ENCODE data around the gene RAMACL. TPM values are rescaled to one million over a fixed set of nuclear protein-coding genes. Genes with fewer than 3 reads are reported as not detected.

RAMACL gene
- total RNA-seq, 1 experiment from 2014 or later = 0.15 TPM

- TF ChIP-seq POLR2AphosphoS5 (IDR thresholded peaks at IDR 0.05; ENCODE audit: low read depth, low read length) = no peak
- TF ChIP-seq ELF1 (IDR thresholded peaks at IDR 0.05; ENCODE audit: borderline replicate concordance, low read depth) = no peak
- no peak for TF ChIP-seq TCF7L2 (IDR thresholded peaks at IDR 0.05; ENCODE audit: borderline replicate concordance, extremely low read depth, insufficient read depth, insufficient read length)
- TF ChIP-seq FOSL1 (IDR thresholded peaks at IDR 0.05; ENCODE audit: low read depth) = no peak
- TF ChIP-seq EZH2phosphoT487 (IDR thresholded peaks at IDR 0.05; ENCODE audit: borderline replicate concordance) = no peak
These were observed 26.3 kb downstream of the RAMACL start (continued) for GRCh38 chr6:166560222-166560621.

DNA sequence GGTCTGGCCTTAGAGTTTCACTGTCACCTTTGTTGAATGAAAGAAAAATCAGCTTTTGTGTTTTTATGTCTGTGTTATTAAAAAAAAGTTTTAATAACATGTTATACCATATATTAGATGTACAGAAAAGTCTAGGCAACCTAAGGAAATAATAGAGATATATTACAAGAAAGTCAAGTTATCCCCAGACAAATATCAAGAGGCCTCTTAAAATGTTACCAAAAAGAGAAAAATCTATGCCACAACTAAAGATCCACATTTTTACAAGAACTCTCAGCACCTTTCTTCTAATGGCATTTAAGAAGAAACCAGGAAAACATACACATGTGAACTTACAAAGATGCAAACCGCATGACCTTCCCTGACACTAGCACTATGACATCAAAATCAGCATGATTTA, 26.8 kb downstream of the RAMACL start:
- H3K27ac ChIP-seq (ENCODE audit: low read depth, low read length) = no peak overlapping the region
- BruUV-seq (replicated peaks) = no TSS peak
- CTCF ChIA-PET = no interaction called here
- H3K9me3 ChIP-seq (ENCODE audit: control insufficient read depth in 1 of 2, insufficient read depth in 1 of 2, low read depth in 1 of 2, low read length in 2 of 2) = no peaks in the 10 kb centered on the region
- DNase-seq (ENCODE audit: low read depth, low spot score) (no peak), ATAC-seq (no peak)
- TF ChIP-seq FOSL1 (IDR thresholded peaks at IDR 0.05; ENCODE audit: low read depth) (no peak), ZFX (IDR thresholded peaks at IDR 0.05) (no peak), SRF (IDR thresholded peaks at IDR 0.05; ENCODE audit: low read depth) (no peak), POLR2A (IDR thresholded peaks at IDR 0.05; ENCODE audit: borderline replicate concordance, extremely low read depth, insufficient read depth, insufficient read length) (no peak), EGR1 (IDR thresholded peaks at IDR 0.05; ENCODE audit: low read depth) (no peak), ZNF274 (IDR thresholded peaks at IDR 0.05; ENCODE audit: low read depth, low read length) (no peak), ELF1 (IDR thresholded peaks at IDR 0.05; ENCODE audit: borderline replicate concordance, low read depth) (no peak)
- TF ChIP-seq, protein P1, sequence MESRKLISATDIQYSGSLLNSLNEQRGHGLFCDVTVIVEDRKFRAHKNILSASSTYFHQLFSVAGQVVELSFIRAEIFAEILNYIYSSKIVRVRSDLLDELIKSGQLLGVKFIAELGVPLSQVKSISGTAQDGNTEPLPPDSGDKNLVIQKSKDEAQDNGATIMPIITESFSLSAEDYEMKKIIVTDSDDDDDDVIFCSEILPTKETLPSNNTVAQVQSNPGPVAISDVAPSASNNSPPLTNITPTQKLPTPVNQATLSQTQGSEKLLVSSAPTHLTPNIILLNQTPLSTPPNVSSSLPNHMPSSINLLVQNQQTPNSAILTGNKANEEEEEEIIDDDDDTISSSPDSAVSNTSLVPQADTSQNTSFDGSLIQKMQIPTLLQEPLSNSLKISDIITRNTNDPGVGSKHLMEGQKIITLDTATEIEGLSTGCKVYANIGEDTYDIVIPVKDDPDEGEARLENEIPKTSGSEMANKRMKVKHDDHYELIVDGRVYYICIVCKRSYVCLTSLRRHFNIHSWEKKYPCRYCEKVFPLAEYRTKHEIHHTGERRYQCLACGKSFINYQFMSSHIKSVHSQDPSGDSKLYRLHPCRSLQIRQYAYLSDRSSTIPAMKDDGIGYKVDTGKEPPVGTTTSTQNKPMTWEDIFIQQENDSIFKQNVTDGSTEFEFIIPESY (IDR thresholded peaks at IDR 0.05; ENCODE audit: extremely low read depth, insufficient replicate concordance, low read length) = no peak
- TF ChIP-seq, protein P2, sequence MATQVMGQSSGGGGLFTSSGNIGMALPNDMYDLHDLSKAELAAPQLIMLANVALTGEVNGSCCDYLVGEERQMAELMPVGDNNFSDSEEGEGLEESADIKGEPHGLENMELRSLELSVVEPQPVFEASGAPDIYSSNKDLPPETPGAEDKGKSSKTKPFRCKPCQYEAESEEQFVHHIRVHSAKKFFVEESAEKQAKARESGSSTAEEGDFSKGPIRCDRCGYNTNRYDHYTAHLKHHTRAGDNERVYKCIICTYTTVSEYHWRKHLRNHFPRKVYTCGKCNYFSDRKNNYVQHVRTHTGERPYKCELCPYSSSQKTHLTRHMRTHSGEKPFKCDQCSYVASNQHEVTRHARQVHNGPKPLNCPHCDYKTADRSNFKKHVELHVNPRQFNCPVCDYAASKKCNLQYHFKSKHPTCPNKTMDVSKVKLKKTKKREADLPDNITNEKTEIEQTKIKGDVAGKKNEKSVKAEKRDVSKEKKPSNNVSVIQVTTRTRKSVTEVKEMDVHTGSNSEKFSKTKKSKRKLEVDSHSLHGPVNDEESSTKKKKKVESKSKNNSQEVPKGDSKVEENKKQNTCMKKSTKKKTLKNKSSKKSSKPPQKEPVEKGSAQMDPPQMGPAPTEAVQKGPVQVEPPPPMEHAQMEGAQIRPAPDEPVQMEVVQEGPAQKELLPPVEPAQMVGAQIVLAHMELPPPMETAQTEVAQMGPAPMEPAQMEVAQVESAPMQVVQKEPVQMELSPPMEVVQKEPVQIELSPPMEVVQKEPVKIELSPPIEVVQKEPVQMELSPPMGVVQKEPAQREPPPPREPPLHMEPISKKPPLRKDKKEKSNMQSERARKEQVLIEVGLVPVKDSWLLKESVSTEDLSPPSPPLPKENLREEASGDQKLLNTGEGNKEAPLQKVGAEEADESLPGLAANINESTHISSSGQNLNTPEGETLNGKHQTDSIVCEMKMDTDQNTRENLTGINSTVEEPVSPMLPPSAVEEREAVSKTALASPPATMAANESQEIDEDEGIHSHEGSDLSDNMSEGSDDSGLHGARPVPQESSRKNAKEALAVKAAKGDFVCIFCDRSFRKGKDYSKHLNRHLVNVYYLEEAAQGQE (IDR thresholded peaks at IDR 0.05; ENCODE audit: low read depth) = no peak
- TF ChIP-seq, protein P3, sequence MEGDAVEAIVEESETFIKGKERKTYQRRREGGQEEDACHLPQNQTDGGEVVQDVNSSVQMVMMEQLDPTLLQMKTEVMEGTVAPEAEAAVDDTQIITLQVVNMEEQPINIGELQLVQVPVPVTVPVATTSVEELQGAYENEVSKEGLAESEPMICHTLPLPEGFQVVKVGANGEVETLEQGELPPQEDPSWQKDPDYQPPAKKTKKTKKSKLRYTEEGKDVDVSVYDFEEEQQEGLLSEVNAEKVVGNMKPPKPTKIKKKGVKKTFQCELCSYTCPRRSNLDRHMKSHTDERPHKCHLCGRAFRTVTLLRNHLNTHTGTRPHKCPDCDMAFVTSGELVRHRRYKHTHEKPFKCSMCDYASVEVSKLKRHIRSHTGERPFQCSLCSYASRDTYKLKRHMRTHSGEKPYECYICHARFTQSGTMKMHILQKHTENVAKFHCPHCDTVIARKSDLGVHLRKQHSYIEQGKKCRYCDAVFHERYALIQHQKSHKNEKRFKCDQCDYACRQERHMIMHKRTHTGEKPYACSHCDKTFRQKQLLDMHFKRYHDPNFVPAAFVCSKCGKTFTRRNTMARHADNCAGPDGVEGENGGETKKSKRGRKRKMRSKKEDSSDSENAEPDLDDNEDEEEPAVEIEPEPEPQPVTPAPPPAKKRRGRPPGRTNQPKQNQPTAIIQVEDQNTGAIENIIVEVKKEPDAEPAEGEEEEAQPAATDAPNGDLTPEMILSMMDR (IDR thresholded peaks at IDR 0.05 in 2 of 3, conservative IDR thresholded peaks at IDR 0.05 in 1 of 3; ENCODE audit: borderline replicate concordance in 1 of 3, insufficient read depth in 1 of 3, low read depth in 2 of 3, low read length in 2 of 3) = no peak
- TF ChIP-seq, protein P4, sequence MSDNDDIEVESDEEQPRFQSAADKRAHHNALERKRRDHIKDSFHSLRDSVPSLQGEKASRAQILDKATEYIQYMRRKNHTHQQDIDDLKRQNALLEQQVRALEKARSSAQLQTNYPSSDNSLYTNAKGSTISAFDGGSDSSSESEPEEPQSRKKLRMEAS (IDR thresholded peaks at IDR 0.05) = no peak
- POLR2A ChIA-PET = no interaction called here
- no peak overlapping the region for H3K9ac ChIP-seq (ENCODE audit: low read length)
- H3K27me3 ChIP-seq (ENCODE audit: insufficient read depth, low read length) = no peaks in the 10 kb centered on the region
- no peak overlapping the region for H2AFZ ChIP-seq (ENCODE audit: low read depth, low read length, poor library complexity, severe bottlenecking)
- peaks cover 20 to 26% of the 10 kb centered on the region in 2 experiments for H3K4me1 ChIP-seq (ENCODE audit: control insufficient read depth in 1 of 2, insufficient read depth in 2 of 2, low read length in 2 of 2)
- H3K4me3 ChIP-seq (replicated peaks in 1 of 2; ENCODE audit: low read depth in 1 of 2, low read length in 2 of 2) = no peak overlapping the region
- RAD21 ChIA-PET (ENCODE audit: low non-redundant PET in 1 of 2, low total read pairs in 2 of 2, uncharacterized antibody in 2 of 2, unreplicated experiment in 2 of 2) = no interaction called here
- H3K36me3 ChIP-seq (ENCODE audit: control insufficient read depth in 1 of 2, insufficient read depth in 2 of 2, low read length in 2 of 2) = no peaks in the 10 kb centered on the region
- no peaks in the 10 kb centered on the region for H4K20me1 ChIP-seq (ENCODE audit: insufficient read depth)
- intact Hi-C loops (cut with micrococcal nuclease) = loop anchor here (10.0 kb wide), 1 partner anchor 135 kb away; no protein-coding TSS in a partner anchor
- H3K4me2 ChIP-seq (ENCODE audit: low read length) = no peak overlapping the region
- H3K9me2 ChIP-seq (ENCODE audit: insufficient read depth) = no peaks in the 10 kb centered on the region
- H3K79me2 ChIP-seq (ENCODE audit: insufficient read depth, low read length) = no peaks in the 10 kb centered on the region

Data from HCT116 (cell line).